HL-60 (cell line): ENCODE data around the gene OSBP2.

Experiments used
- GABPA ChIP-seq: IDR thresholded peaks from 2 replicates; pipeline ENCODE4 v1.6.1; 2012; ENCODE audit warnings: low read depth
- POLR2AphosphoS5 ChIP-seq: IDR thresholded peaks from 2 replicates; pipeline ENCODE4 v1.6.1; 2012; ENCODE audit warnings: low read depth
- TF ChIP-seq, protein P1 (sequence below): IDR thresholded peaks from one replicate; pipeline ENCODE4 v1.5.1; 2011; ENCODE audit warnings: low read length, control low read depth, inconsistent platforms; ENCODE audit not compliant: insufficient read depth
- TF ChIP-seq, protein P2 (sequence below): IDR thresholded peaks from 2 replicates; pipeline ENCODE4 v1.6.1; 2012; ENCODE audit warnings: low read depth; ENCODE audit not compliant: insufficient replicate concordance

DNA sequence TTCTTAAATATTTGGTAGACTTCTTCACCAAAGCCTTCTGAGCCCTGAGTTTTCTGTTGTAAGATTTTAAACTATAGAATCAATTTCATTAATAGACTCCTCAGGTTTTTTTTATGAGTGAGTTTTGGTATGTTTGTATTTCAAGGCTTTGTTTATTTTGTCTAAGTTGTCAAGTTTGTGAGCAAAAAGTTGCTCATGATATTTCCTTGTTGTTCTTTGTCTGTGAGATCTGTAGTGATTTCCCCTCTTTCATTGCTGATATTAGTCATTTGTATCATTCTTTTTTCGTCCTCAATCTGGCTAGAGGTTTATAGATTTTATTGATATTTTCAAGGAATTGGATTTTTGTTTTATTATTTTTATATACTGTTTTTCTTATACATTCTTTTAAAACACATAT, 152.9 kb downstream of the OSBP2 start:
- TF ChIP-seq, protein P1, sequence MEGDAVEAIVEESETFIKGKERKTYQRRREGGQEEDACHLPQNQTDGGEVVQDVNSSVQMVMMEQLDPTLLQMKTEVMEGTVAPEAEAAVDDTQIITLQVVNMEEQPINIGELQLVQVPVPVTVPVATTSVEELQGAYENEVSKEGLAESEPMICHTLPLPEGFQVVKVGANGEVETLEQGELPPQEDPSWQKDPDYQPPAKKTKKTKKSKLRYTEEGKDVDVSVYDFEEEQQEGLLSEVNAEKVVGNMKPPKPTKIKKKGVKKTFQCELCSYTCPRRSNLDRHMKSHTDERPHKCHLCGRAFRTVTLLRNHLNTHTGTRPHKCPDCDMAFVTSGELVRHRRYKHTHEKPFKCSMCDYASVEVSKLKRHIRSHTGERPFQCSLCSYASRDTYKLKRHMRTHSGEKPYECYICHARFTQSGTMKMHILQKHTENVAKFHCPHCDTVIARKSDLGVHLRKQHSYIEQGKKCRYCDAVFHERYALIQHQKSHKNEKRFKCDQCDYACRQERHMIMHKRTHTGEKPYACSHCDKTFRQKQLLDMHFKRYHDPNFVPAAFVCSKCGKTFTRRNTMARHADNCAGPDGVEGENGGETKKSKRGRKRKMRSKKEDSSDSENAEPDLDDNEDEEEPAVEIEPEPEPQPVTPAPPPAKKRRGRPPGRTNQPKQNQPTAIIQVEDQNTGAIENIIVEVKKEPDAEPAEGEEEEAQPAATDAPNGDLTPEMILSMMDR = no peak
- TF ChIP-seq POLR2AphosphoS5 (no peak), GABPA (no peak)
- TF ChIP-seq, protein P2, sequence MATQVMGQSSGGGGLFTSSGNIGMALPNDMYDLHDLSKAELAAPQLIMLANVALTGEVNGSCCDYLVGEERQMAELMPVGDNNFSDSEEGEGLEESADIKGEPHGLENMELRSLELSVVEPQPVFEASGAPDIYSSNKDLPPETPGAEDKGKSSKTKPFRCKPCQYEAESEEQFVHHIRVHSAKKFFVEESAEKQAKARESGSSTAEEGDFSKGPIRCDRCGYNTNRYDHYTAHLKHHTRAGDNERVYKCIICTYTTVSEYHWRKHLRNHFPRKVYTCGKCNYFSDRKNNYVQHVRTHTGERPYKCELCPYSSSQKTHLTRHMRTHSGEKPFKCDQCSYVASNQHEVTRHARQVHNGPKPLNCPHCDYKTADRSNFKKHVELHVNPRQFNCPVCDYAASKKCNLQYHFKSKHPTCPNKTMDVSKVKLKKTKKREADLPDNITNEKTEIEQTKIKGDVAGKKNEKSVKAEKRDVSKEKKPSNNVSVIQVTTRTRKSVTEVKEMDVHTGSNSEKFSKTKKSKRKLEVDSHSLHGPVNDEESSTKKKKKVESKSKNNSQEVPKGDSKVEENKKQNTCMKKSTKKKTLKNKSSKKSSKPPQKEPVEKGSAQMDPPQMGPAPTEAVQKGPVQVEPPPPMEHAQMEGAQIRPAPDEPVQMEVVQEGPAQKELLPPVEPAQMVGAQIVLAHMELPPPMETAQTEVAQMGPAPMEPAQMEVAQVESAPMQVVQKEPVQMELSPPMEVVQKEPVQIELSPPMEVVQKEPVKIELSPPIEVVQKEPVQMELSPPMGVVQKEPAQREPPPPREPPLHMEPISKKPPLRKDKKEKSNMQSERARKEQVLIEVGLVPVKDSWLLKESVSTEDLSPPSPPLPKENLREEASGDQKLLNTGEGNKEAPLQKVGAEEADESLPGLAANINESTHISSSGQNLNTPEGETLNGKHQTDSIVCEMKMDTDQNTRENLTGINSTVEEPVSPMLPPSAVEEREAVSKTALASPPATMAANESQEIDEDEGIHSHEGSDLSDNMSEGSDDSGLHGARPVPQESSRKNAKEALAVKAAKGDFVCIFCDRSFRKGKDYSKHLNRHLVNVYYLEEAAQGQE = no peak
